ES-I3 (cell line): ENCODE data around the gene ZNF343.
"Not testable (repeated sequence)": the region's sequence is repeated elsewhere in the genome, so short reads cannot be mapped to it uniquely, and the experiment has no call there.

Experiments
- H3K36me3 ChIP-seq: 2 replicates; pipeline ENCODE4 v1.6.1; 2013; ENCODE audit warnings: mild to moderate bottlenecking, low read length, control low read depth, moderate library complexity; ENCODE audit not compliant: insufficient read depth
- H3K4me1 ChIP-seq: 2 replicates; pipeline ENCODE4 v1.6.1; 2013; ENCODE audit warnings: mild to moderate bottlenecking, control low read depth, low read length; ENCODE audit not compliant: insufficient read depth
- H3K9ac ChIP-seq: 2 replicates; pipeline ENCODE4 v1.6.1; 2013; ENCODE audit warnings: low read depth, mild to moderate bottlenecking, low read length, moderate library complexity
- H3K9me3 ChIP-seq: 2 replicates; pipeline ENCODE4 v1.6.1; 2013; ENCODE audit warnings: mild to moderate bottlenecking, low read length, moderate library complexity; ENCODE audit not compliant: control insufficient read depth, insufficient read depth

The ZNF343 gene

DNA sequence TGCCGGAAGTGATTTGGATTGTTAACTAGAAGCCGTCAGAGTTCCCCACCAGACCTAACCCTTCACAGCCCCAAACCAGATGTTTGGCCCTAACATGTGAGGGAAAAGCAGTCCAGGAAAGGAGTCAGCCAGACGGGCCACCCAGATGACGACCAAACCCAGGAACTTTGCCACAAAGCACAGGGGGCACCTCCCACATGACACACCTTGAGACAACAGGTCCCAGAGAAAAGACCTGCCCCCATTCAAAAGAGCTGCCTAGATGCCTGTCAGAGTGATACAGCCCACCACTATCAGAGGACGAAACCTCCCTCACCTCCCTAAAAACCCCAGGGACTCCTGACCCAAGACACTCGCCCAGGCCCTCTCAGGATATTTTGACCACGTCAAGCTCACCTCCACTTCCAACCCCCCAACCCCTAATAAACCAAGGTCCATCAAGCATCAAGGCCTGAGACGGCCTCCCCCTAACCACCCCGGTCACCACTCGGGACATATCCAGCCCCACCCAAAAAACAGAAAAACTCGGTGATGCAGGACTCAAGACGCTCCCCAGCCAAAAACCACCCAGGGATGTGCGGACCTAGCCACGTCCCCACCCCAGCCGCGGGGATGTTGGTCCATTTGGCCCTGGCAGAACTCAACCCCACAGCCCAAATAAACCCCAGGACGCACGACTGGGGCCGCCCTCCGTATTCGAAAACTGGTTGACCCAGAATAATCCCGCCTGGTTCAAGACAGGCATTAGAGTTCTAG is 662 bp downstream of the ZNF343 start:
- Histone ChIP-seq H3K36me3 (no peaks in the 10 kb centered on the region), H3K9ac (peak overlapping the region; percentile 95; the same call in 1 of the 2 replicates), H3K4me1 (no peaks in the 10 kb centered on the region), H3K9me3 (no peaks in the 10 kb centered on the region)

DNA sequence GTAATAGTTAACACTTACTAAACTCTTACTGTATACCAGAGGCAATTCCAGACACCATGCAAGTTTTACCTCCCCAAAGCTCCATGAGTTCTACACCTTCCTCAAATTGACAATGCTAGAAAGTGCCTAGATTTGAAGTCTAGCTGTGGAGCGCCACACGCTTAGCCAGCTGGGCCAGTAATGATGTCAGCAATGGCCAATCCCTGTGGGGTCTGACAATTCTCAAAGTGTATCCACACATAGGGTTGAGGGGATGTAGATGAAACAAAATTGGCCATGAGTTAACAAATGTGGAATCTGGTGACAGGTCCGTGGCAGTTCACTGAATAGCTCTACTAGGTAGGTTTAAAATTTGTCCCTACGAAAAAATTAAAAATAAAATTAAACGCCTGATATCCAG is 1.3 kb downstream of the ZNF343 start:
- Histone ChIP-seq H3K9me3 (no peaks in the 10 kb centered on the region), H3K36me3 (no peaks in the 10 kb centered on the region), H3K4me1 (no peaks in the 10 kb centered on the region), H3K9ac (no peak overlapping the region)

DNA sequence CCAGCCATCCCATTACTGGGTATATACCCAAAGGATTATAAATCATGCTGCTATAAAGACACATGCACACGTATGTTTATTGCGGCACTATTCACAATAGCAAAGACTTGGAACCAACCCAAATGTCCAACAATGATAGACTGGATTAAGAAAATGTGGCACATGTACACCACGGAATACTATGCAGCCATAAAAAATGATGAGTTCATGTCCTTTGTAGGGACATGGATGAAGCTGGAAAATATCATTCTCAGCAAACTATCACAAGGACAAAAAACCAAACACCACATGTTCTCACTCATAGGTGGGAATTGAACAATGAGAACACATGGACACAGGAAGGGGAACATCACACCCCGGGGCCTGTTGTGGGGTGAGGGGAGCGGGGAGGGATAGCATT is 2.3 kb downstream of the ZNF343 start:
- not testable (repeated sequence) for H3K9me3 ChIP-seq, H3K36me3 ChIP-seq, H3K9ac ChIP-seq, H3K4me1 ChIP-seq

DNA sequence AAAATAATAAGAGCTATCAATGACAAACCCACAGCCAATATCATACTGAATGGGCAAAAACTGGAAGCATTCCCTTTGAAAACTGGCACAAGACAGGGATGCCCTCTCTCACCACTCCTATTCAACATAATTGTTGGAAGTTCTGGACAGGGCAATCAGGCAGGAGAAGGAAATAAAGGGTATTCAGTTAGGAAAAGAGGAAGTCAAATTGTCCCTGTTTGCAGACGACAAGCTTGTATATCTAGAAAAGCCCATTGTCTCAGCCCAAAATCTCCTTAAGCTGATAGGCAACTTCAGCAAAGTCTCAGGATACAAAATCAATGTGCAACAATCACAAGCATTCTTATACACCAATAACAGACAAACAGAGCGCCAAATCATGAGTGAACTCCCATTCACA is 3.9 kb downstream of the ZNF343 start:
- not testable (repeated sequence) for H3K9me3 ChIP-seq, H3K36me3 ChIP-seq, H3K9ac ChIP-seq, H3K4me1 ChIP-seq

DNA sequence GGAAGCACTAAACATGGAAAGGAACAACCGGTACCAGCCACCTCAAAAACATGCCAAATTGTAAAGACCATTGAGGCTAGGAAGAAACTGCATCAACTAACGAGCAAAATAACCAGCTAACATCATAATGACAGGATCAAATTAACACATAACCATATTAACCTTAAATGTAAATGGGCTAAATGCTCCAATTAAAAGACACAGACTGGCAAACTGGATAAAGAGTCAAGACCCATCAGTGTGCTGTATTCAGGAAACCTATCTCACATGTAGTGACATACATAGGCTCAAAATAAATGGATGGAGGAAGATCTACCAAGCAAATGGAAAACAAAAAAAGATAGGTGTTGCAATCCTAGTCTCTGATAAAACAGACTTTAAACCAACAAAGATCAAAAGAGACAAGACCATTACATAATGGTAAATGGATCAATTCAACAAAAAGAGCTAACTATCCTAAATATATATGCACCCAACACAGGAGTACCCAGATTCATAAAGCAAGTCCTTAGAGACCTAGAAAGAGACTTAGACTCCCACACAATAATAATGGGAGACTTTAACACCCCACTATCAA is 5.8 kb downstream of the ZNF343 start:
- not testable (repeated sequence) for H3K9ac ChIP-seq, H3K36me3 ChIP-seq, H3K9me3 ChIP-seq, H3K4me1 ChIP-seq

DNA sequence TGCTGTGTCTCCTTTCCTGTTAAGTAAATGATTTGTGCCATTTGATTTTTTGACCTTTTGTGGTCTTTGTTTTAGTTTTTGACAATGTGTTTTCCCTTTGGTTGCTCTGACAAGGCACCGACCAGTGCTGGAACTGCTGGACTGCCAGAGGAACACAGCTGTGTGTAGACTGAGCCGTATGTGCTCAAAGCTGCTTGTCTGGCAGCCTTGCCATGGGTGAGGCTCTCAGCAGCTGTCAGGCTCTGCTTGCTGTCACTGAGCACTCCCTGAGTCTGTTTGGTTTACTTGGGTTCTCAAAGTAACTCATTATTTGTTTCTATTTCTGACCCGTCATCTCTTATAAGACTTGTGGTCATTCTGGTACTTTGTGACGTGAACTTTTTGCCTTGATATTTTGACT is 23.1 kb downstream of the ZNF343 start:
- H3K4me1 ChIP-seq, result no peaks in the 10 kb centered on the region
- no peak overlapping the region for H3K9ac ChIP-seq
- H3K36me3 ChIP-seq, result no peaks in the 10 kb centered on the region
- no peaks in the 10 kb centered on the region for H3K9me3 ChIP-seq

DNA sequence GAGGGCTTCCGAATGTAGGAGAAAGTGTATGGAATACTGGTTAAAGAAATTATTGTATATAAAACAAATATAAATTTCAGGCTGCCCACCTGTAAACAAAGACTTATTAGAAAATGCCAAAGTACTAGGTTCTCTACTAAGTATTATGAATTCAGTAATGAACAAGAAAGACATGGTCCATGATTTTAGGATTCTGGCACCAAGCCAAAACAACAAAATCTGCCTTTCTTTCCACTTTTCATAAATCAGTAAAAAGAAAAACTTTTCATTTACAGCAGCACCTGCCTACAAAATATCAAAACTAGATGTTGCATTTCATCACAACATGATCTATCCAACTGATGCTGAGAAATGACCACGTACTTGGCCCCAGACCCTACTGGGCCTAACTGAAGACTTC is 23.6 kb downstream of the ZNF343 start:
- Histone ChIP-seq H3K36me3 (no peaks in the 10 kb centered on the region), H3K9ac (no peak overlapping the region), H3K4me1 (no peaks in the 10 kb centered on the region), H3K9me3 (no peaks in the 10 kb centered on the region; the same call in 1 of the 2 replicates)

DNA sequence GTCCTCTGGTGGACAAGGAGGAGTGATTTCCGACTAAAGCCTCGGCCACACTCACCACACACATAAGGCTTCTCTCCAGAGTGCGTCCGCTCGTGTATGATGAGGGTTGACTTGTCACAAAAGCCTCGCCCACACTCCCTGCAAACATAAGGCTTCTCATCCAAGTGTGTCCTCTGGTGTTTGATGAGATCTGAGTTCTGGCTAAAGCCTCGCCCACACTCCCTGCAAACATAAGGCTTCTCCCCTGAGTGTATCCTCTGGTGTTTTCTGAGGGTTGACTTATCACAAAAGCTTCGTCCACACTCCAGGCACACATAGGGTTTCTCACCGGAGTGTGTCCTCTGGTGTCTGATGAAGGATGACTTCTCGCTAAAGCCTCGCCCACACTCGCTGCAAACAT is 25.2 kb downstream of the ZNF343 start:
- H3K9ac ChIP-seq, result no peak overlapping the region
- H3K4me1 ChIP-seq, result no peaks in the 10 kb centered on the region
- no peaks in the 10 kb centered on the region; the same call in 1 of the 2 replicates for H3K9me3 ChIP-seq
- H3K36me3 ChIP-seq, result no peaks in the 10 kb centered on the region

DNA sequence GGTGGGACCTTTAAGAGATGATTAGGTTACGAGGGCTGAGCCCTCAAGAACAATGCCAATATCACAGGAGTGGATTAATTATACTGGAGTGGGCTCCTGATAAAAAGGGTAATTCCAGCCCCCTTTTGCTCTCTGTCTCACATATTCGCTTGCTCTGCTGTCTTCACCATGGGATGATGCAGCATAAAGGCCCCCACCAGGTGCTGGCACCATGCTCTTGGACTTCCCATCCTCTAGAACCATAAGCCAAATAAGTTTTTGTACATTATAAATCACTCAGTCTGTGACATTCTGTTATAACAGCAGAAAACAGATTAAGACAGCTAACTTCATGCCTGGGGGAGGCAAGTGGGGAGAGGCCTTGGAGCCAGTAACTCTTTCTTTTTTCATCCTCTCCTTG is 28.3 kb downstream of the ZNF343 start:
- H3K9me3 ChIP-seq, result no peaks in the 10 kb centered on the region; the same call in none of the 2 replicates
- no peaks in the 10 kb centered on the region for H3K36me3 ChIP-seq
- H3K9ac ChIP-seq, result no peak overlapping the region
- no peaks in the 10 kb centered on the region for H3K4me1 ChIP-seq

DNA sequence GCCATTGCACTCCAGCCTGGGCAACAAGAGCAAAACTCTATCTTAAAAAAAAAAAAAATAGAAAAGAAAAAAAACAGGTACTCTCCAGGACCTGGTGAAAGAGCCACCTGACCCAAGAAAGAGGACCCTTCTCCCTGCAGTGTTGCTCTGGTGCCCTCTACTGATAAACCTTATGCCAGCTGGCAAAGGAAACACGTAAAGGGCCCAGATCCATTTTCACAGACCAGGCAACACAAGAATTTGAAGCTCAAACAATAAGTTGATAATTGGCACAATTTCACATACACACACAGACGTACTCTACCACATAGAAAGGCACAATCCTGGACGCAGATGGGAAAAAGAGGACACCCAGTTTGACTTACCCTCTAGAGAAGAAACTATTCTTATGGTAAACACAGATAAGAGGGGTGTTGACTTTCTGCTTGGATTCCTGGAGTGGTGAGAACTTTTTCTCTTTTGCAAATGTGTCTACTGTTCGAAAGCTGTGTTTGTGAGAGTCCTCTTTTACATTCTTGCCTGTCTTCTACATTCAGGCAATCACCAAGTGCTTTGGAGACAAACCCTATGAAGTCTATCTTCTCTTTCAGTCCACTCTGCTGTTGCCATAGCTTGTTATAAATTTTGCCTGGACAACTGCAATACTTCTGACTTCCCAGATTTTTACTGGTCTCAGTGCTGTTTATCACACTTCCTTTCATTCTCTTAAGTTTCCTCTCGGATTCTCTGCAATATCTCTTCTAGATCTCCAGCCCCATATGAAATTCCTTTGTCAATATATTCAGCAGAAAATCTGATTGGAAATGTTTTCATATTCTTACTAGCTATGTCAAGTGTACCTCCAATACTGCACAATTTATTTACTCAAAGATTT is 31.7 kb downstream of the ZNF343 start:
- no peaks in the 10 kb centered on the region; the same call in none of the 2 replicates for H3K9me3 ChIP-seq
- no peak overlapping the region for H3K9ac ChIP-seq
- H3K4me1 ChIP-seq, result no peaks in the 10 kb centered on the region
- H3K36me3 ChIP-seq, result no peaks in the 10 kb centered on the region

DNA sequence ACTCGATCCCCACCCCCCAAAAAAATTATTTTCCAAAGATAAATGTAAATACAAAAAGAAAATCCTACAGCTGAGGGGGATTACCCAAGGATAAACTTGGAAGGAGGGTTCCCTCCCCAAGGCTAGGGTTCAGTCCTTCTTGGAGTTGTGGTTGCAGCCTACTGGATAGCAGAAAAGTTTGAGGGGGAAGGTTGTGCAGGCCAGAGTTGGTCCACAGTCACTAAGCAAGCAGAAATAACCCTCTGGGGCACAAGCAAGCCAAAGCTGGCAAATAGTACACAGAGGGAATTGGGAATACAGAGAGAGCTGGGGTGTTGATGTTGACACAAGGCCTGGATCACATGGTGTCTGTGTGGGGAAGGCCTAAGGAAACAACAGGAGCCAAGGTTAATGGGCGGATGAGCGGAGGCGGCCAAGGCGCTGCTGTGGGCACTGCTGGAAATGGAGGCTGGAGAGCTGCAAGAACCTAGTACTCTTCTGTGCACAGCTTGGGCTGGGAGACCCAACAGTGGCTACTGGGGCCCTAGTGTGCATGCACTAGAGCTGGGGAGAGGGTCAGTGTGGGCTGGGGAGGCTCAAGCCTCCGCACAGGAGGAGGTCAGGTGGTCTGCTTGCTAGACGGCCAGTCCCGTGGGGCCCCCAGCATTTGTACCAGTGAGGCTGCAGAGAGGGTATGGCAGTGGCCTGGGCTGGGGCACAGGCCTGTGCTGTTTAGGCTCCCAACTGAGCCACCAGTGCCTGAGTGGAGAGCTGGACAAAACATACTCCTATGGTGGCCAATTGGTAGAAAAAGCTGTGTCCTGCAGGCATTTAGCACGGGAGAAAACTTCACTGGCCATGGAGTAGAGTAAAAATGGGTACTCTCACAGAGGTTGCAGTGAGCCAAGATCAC is 32.6 kb downstream of the ZNF343 start:
- H3K36me3 ChIP-seq, result no peaks in the 10 kb centered on the region
- no peaks in the 10 kb centered on the region for H3K4me1 ChIP-seq
- H3K9me3 ChIP-seq, result no peaks in the 10 kb centered on the region; the same call in none of the 2 replicates
- no peak overlapping the region for H3K9ac ChIP-seq

DNA sequence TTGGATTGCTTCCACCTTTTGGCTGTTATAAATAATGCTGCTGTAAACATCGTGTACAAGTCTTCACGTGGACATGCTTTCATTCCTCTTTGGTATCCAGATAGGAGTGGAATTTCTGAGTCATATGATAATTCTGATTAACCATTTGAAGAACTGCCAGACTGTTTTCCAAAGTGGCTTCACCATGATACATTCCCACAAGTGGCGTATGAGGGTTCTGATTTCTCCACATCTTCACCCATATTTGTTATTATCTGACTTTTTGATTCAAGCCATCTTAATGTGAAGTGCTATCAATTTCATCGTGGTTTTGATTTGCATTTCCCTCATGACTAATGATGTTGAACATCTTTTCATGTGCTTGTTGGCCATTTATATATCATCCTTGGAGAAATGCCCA is 35.2 kb downstream of the ZNF343 start:
- no peak overlapping the region for H3K9ac ChIP-seq
- peaks cover 6% of the 10 kb centered on the region; the same call in 1 of the 2 replicates for H3K36me3 ChIP-seq
- peaks cover 7% of the 10 kb centered on the region for H3K4me1 ChIP-seq
- no peaks in the 10 kb centered on the region; the same call in 1 of the 2 replicates for H3K9me3 ChIP-seq

DNA sequence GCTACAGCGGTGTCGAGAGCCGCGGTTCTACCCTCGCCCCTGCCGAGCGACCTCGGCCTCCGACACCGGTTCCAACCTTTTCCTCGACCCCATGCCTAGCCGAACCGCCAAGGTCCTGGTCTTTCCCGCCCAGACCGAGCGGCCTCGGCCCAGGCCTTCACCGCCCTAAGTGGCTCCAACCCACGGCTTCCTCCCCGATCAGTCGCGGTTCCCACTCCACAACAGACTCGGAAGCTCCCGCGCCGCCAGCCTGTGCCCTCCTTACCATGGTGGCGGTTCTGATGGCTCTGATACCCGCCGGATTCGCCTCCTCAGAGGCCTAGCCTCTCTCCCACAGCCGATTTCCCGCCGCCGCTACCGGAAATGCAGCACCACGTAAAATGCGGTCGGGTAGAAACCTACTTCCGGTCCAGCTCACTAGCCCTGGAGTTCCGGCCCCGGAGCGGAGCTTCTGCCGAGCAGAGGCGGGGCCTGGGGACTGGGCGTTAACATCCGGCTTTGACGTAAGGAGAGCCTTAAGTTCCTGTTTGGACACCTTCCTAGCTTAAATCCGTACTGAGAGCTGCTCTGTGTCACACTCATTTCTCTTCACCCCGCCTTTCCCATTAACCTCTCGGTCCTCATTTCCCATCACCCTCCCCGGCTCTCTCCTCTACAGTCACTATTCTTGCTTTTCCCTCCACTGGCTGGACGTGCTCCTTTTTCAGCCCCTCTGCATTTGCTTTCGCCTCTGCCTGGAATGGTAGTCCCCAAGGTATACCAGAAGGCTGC is 38.1 kb downstream of the ZNF343 start, which contains the start of gene SNRPB:
SNRPB (minus strand) TSS at position 367 of the 771 bp plus-strand sequence; CDS start at position 268, 99 bp downstream.
- peak within 1 kb of the TSS; percentile 82 for H3K9ac ChIP-seq
- no peaks in the 10 kb centered on the region for H3K9me3 ChIP-seq
- peaks cover 30% of the 10 kb centered on the region for H3K36me3 ChIP-seq
- H3K4me1 ChIP-seq, result peaks cover 15% of the 10 kb centered on the region
